HG03442 (cell line): ENCODE results near the gene ANK2.

Source experiments
- ATAC-seq: cut with Tn5 transposase; IDR thresholded peaks from one replicate; pipeline ENCODE4 v1.9.1; 2021; ENCODE audit warnings: mild to moderate bottlenecking, moderate library complexity; ENCODE audit not compliant: unreplicated experiment

Gene ANK2

DNA sequence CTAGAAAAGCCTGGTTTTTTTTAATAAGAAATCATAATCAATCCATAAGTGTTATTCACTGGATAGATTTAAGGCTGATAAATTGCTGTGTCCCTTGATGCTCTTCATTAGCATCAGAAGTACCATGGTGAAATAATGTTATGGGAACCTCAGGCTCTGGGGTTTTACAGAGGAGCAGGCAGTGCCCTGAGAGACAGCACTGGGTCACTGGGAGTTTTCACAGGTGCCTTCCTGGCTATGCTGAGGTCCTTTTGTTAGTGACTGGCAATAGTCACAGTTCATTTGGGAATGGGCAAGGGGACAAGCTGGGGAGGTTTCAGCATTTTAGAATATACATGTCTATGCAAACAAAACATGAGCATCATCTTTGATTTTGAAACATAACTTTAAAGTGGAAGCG, 38.6 kb downstream of the ANK2 start:
- no peak for ATAC-seq

DNA sequence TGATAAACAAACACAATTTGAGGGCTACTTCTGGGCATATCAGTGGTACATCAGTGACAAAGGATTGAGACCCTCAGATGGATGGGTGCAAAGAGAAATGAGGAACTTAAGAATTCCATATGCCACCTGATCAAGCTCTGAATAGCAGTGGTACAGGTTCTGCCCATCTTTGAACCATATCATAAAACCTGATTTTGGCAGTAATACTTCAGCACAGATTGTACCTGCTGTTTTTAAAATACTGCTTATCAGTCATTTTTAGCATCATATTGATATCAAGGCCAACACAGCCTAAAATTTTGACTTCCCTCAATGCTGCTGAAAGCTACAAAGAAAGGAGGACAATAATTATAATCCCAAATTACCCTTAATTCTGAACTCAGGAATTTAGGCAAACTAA, 41.5 kb downstream of the ANK2 start:
- ATAC-seq: no peak

GRCh38 chr4:113094331-113094730, 44.9 kb downstream of the ANK2 start:
- no peak for ATAC-seq

GRCh38 chr4:113094802-113095201, 45.3 kb downstream of the ANK2 start:
- ATAC-seq: no peak

GRCh38 chr4:113101669-113102068, 52.2 kb downstream of the ANK2 start:
- no peak for ATAC-seq

GRCh38 chr4:113103556-113103955, 54.1 kb downstream of the ANK2 start:
- ATAC-seq: no peak

GRCh38 chr4:113106108-113106507, 56.7 kb downstream of the ANK2 start:
- ATAC-seq: no peak

- ATAC-seq: no peak
Observed at GRCh38 chr4:113109106-113109718, 59.8 kb downstream of the ANK2 start.

- no peak for ATAC-seq
Observed at GRCh38 chr4:113112338-113112978, 63.0 kb downstream of the ANK2 start.

DNA sequence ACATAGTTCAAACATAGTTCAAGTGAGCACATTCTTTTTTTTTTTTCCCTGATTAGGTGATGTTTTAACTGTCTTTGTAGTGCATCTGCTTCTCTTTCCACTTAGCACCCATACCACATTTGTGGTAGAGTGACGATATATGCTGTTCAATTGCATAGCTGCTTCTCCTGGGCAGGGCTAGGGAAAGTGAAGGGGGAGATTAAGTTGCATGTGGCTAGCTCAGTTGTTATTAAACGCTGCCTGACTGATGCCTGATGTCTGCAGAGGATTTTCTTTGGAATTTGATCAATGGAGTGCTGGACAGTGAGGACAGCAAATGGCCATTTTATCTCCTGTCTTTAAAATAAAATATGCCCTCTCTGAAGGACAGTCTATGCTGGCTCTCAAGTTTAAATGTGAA, 63.7 kb downstream of the ANK2 start:
- ATAC-seq: no peak

- ATAC-seq: no peak
Observed at GRCh38 chr4:113114884-113115283, 65.4 kb downstream of the ANK2 start.

GRCh38 chr4:113116414-113117357, 67.2 kb downstream of the ANK2 start:
- no peak for ATAC-seq

- no peak for ATAC-seq
Observed at GRCh38 chr4:113117358-113117702, 67.9 kb downstream of the ANK2 start.

GRCh38 chr4:113122066-113122465, 72.6 kb downstream of the ANK2 start:
- peak; percentile 86 for ATAC-seq

GRCh38 chr4:113125418-113125817, 76.0 kb downstream of the ANK2 start:
- no peak for ATAC-seq

- ATAC-seq: no peak
Observed at GRCh38 chr4:113131136-113131535, 81.7 kb downstream of the ANK2 start.

- ATAC-seq: no peak
Observed at GRCh38 chr4:113131621-113132020, 82.2 kb downstream of the ANK2 start.

GRCh38 chr4:113141901-113142346, 92.5 kb downstream of the ANK2 start:
- ATAC-seq: peak; percentile 39

DNA sequence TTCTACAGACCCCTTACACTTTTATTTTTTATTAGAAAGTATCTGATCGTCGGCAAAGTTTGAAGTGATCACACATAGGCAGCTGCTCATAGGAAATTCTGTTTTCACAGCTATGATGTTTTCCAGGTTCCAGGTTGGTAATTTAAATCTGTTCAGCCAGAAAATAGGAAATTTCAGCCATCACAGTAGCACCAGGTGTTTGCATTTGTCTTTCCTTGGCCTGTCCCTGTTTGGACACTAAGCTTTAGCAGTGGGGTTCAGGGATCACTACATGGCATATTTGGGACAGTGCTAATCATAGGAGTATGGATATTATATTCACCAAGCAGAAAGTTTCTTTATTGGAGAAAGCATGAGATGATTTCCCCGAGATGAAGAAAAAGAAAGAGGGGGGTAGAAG, 92.9 kb downstream of the ANK2 start:
- ATAC-seq: no peak

DNA sequence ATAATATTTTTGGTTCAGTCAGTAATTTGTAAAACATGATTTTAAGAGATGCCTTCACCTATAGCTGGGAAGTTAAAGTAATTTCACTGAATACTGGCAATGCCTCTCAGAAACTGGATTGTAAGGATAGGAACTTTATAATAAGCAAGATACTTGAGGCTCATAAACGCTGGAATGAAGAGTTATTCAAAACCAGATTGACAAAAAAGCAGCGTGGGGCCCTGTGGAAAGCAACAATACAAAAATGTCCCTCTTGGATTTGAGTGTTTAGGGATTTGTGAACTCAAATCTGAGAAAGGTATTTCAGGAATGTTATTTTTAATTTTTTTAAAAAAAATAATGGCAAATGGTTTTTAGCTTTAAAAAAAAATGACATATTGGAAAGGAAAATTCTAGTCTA, 94.6 kb downstream of the ANK2 start:
- ATAC-seq: no peak

DNA sequence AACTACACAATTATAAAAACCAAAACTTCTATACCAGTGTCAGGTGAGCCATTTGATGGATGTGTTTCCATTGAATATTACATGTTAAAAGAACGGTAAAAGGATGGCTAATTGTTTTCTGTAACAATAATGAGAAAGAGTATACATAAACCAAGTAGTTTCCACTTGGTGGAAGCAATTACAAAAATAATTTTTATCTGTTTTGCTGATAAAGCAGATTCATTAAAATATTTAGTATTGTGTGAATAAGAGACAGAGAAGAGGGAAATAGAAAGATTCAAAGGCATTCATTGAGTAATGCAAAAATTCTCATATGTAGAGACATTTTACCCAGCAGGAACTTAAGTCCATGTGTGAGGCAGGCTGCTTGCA, 95.7 kb downstream of the ANK2 start:
- ATAC-seq: no peak
